ENCODE data around the gene DLG4.

DNA sequence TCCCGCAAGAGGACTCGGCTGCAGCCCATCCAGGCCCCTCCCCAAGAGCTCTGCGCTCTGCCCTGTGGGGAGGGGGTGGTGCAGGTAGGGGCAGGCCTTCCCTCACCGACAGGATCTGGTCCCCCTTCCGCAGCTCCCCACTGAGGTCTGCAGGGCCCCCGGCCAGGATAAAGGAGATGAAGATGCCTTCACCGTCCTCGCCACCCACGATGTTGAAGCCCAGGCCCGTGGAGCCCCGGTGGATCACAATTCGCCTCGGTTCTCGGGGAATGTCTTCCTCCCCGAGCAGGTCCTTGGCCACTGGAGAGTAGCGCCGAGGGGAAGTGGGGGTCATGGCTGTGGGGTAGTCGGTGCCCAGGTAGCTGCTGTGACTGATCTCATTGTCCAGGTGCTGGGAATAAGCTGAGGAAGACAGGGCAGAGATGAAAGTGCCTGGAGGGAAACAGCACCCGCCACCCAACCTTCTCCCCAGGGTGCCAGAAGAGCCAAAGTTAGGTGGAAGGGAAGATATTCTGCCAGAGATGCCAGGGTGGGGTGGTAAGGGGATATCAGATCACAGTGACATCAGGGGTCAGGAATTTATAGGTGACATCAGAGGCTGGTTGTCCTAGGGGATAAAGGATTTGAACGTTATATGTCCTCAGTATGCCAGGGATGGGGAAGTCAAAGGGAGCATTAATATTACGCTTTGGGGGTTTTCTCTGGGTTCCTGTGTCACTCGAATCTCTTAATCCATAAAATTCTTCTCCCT lies 22.8 kb downstream of the DLG4 start:
- no peak for TF ChIP-seq EZH2 (IDR thresholded peaks at IDR 0.05; ENCODE audit: borderline replicate concordance)
- TF ChIP-seq, protein P1, sequence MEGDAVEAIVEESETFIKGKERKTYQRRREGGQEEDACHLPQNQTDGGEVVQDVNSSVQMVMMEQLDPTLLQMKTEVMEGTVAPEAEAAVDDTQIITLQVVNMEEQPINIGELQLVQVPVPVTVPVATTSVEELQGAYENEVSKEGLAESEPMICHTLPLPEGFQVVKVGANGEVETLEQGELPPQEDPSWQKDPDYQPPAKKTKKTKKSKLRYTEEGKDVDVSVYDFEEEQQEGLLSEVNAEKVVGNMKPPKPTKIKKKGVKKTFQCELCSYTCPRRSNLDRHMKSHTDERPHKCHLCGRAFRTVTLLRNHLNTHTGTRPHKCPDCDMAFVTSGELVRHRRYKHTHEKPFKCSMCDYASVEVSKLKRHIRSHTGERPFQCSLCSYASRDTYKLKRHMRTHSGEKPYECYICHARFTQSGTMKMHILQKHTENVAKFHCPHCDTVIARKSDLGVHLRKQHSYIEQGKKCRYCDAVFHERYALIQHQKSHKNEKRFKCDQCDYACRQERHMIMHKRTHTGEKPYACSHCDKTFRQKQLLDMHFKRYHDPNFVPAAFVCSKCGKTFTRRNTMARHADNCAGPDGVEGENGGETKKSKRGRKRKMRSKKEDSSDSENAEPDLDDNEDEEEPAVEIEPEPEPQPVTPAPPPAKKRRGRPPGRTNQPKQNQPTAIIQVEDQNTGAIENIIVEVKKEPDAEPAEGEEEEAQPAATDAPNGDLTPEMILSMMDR (IDR thresholded peaks at IDR 0.05; ENCODE audit: poor library complexity): no peak

Measured in hepatocyte (in vitro differentiated cells).